ENCODE results near the gene SUGT1.

The SUGT1 gene

GRCh38 chr13:52738719-52739467 lies 86.3 kb downstream of the SUGT1 start:
- DNase-seq = no peak

- DNase-seq = no peak
Observed at GRCh38 chr13:52739468-52740071, 86.9 kb downstream of the SUGT1 start, which contains the start of gene CNMD. Gene CNMD, minus strand, starts transcription at chr13:52739820. Its CDS starts 119 bp downstream, at chr13:52739701.

- DNase-seq = no peak
Observed at GRCh38 chr13:52743569-52743968, 90.9 kb downstream of the SUGT1 start.

- DNase-seq = no peak
Observed at GRCh38 chr13:52743988-52744387, 91.4 kb downstream of the SUGT1 start.

GRCh38 chr13:52744842-52745375 lies 92.3 kb downstream of the SUGT1 start:
- DNase-seq = no peak

- DNase-seq = no peak
Observed at GRCh38 chr13:52746141-52746540, 93.5 kb downstream of the SUGT1 start.

GRCh38 chr13:52749419-52749818 lies 96.8 kb downstream of the SUGT1 start:
- DNase-seq = no peak

Data from T-helper 9 cell (primary cell).